Activated CD4-positive, alpha-beta memory T cell treated with anti-CD3 and anti-CD28 coated beads, Interleukin-2, amount 10 ng/mL, durations not matched to agents 7 days and 5 days (primary cell): ENCODE data around the gene CDH13. TPM values are rescaled to one million over a fixed set of nuclear protein-coding genes. Genes with fewer than 3 reads are reported as not detected.

Experiments
- CTCF ChIA-PET: fragments of 350-600 bp; sonication (Branson Sonifier 250); formaldehyde crosslinking; loops from one replicate; lab custom pipeline; 2021; ENCODE audit warnings: antibody characterized with exemption, inconsistent platforms; lab: Charles Lee
- POLR2A ChIA-PET: fragments of 350-600 bp; sonication (Branson Sonifier 250); formaldehyde crosslinking; loops from one replicate; lab custom pipeline; 2021; ENCODE audit warnings: antibody characterized with exemption; lab: Charles Lee
- DNase-seq: peaks from one replicate; pipeline ENCODE4 v3.0.0-alpha.2; 2020
- H3K27ac Mint-ChIP-seq: one replicate; pipeline ENCODE4 v1.8.0; 2021; ENCODE audit warnings: mild to moderate bottlenecking, mixed read lengths
- H3K27me3 Mint-ChIP-seq: one replicate; pipeline ENCODE4 v1.8.0; 2021; ENCODE audit warnings: mixed read lengths
- H3K36me3 Mint-ChIP-seq: one replicate; pipeline ENCODE4 v1.8.0; 2021; ENCODE audit warnings: low read depth, mixed read lengths
- H3K4me1 Mint-ChIP-seq: one replicate; pipeline ENCODE4 v1.8.0; 2021; ENCODE audit warnings: mixed read lengths
- H3K4me3 Mint-ChIP-seq: one replicate; pipeline ENCODE4 v1.8.0; 2021; ENCODE audit warnings: mild to moderate bottlenecking, mixed read lengths
- H3K9me3 Mint-ChIP-seq: one replicate; pipeline ENCODE4 v1.8.0; 2021; ENCODE audit warnings: mixed read lengths
- total RNA-seq, 2 experiments: library from RNA; stranded (reverse); gene quantifications; one replicate each; pipeline ENCODE4 v1.2.3, GENCODE V29; 2021

Gene CDH13
- total RNA-seq, 2 experiments from 2014 or later, result not detected

DNA sequence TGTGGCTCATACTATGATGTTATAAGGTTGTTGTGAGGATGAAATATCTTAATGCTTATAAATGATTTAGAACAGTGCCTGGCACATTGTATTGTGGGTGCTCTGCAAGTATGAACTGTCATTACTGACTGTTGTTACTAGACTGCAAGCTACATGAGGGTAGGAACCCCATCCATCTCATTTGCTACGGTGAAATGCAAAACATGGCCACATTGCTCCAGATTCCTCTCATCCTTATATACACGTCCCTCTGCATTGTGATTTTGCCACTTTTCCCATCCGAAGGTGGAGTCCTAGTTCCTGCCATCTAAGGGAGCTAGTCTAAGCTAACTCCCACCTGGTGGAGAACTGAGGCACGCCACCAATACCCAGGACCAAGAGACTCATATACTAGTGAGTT is 1210.8 kb downstream of the CDH13 start:
- no peak for DNase-seq
- Mint-ChIP-seq H3K9me3 (no peaks in the 10 kb centered on the region), H3K4me3 (no peak overlapping the region), H3K27ac (no peak overlapping the region), H3K4me1 (peaks cover 25% of the 10 kb centered on the region), H3K27me3 (peaks cover 42% of the 10 kb centered on the region), H3K36me3 (no peaks in the 10 kb centered on the region)
- CTCF ChIA-PET, result no interaction called here
- POLR2A ChIA-PET, result no interaction called here

DNA sequence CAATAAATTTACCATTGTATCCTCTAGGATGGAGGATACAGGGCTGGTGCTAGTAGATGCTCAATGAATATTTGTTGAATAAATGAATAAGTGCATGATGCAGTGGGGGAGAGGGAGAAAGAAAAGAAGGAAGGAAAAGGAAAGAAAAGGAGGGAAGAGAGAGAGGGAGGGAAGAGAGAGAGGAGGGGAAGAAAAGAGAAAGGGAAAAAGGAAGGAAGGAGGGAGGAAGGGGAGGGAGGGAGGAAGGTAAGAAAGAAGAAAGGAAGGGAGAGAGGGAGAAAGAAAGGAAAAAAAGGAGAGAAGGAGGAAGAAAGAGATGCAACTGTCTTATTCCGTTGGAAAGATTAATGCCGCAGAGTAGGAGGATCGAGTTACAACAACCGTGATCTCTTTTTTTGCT is 1211.4 kb downstream of the CDH13 start:
- peaks cover 41% of the 10 kb centered on the region for H3K27me3 Mint-ChIP-seq
- CTCF ChIA-PET, result no interaction called here
- no peak overlapping the region for H3K4me3 Mint-ChIP-seq
- POLR2A ChIA-PET, result no interaction called here
- H3K27ac Mint-ChIP-seq, result no peak overlapping the region
- H3K9me3 Mint-ChIP-seq, result no peaks in the 10 kb centered on the region
- H3K4me1 Mint-ChIP-seq, result peaks cover 25% of the 10 kb centered on the region
- no peak for DNase-seq
- H3K36me3 Mint-ChIP-seq, result no peaks in the 10 kb centered on the region

DNA sequence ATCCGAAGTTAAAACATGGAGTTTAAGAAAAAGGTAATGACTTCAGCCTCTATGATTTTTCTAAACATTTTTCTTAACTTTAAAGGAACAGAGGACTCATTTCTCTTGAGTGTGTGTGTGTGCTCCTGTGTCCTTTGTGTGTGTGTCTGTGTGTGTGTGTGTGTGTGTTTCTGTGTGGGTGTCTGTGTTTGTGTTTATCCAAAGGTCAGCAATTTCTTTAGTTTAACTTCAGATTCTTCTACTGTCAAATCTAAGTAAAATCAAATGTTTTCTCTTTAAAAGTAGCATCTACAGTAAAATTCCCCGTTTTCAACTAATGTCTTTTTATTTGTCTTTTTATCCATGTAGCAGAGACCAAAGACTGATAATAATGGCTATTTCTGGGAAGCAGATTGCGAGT is 1212.8 kb downstream of the CDH13 start:
- CTCF ChIA-PET, result no interaction called here

DNA sequence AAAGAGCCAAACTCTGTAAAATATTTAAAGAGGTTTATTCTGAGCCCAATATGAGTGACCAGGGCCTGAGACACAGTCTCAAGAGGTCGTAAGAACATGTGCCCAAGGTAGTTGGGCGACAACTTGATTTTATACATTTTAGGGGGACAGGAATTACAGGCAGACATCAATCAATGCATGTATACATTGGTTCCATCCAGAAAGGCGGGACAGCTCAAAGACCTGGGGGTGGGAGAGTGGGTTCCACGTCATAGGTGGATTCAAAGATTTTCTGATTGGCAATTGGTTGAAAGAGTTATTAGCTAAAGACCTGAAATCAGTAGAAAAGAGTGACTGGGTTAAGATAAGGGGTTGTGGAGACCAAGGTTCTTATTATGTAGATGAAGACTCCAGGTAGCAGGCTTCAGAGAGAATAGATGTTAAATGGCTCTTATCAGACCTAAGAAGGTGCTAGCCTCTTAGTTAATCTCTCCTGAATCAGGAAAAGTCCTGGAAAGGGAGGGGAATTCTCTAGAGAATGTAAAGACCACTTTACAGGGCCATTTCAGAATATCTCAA is 1213.4 kb downstream of the CDH13 start:
- Mint-ChIP-seq H3K9me3 (no peaks in the 10 kb centered on the region), H3K27ac (no peak overlapping the region), H3K36me3 (no peaks in the 10 kb centered on the region), H3K27me3 (peaks cover 43% of the 10 kb centered on the region), H3K4me1 (peaks cover 22% of the 10 kb centered on the region), H3K4me3 (no peak overlapping the region)
- ChIA-PET POLR2A (no interaction called here), CTCF (no interaction called here)
- no peak for DNase-seq

More for the DNA sequence above, 1212.8 kb downstream of the CDH13 start:
- DNase-seq, result no peak
- POLR2A ChIA-PET, result no interaction called here
- Mint-ChIP-seq H3K4me1 (peaks cover 25% of the 10 kb centered on the region), H3K4me3 (no peak overlapping the region), H3K9me3 (no peaks in the 10 kb centered on the region), H3K27ac (no peak overlapping the region), H3K36me3 (no peaks in the 10 kb centered on the region), H3K27me3 (peaks cover 43% of the 10 kb centered on the region)

DNA sequence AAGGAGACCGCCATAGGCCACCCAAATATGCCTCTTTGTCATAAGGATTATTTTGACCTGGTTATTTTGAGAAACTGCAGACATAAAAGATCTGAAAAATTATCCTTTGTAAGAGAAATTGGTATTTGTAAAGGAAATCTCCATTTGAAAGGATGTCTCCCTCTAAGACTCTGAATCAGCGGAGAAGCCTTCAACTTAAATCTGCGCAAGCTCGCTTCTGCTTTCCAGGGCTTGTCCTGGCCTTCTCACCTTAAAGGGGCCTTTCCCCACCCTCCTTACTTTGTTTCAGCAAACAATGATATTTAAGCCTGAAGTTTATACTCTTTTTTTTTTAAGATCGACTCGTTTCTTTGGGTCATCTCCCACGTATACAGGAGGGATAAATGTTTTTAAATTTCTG is 1215.5 kb downstream of the CDH13 start:
- ChIA-PET POLR2A (no interaction called here), CTCF (no interaction called here)
- H3K4me1 Mint-ChIP-seq, result peaks cover under 1% of the 10 kb centered on the region

DNA sequence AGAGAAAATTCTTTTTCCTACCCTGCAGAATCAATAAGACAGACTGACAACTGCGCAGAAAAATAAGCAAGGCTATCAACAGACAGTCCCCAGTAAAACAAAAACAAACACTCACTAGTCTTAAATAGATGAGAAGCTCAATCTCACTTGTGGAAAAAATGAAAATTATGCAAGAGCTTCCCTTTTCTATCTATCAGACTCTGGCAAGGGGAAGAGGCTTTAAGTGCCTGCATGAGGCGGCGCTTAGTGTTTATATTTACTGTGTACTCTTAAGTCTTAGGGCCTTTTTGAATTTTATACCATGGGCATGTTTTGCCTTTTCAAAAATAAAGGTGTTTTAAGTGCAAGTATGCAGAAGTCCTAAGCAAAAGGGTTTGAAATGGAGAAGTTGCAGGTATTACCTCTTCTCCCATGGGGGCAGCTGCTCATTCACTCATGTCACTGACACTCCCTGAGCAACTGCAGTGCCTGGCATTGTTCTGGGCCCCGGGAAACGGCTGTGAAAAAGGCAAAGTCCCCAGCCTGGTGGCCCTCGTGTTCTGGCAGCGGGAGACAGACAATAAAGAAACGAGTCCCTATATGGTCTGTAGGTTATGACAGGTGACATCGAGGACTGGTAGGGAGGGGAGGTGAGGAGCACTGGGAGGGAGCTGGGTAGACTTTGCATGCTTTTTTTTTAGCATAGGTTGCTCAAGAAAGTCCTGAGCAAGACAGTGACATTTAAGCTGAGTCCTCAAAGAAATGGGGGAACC is 1216.2 kb downstream of the CDH13 start:
- Mint-ChIP-seq H3K36me3 (no peaks in the 10 kb centered on the region), H3K4me1 (no peaks in the 10 kb centered on the region), H3K9me3 (no peaks in the 10 kb centered on the region), H3K27me3 (peaks cover 27% of the 10 kb centered on the region), H3K4me3 (no peak overlapping the region), H3K27ac (no peak overlapping the region)
- POLR2A ChIA-PET, result no interaction called here
- DNase-seq, result no peak
- CTCF ChIA-PET, result no interaction called here

More for the DNA sequence above, 1215.5 kb downstream of the CDH13 start:
- peaks cover 33% of the 10 kb centered on the region for H3K27me3 Mint-ChIP-seq
- H3K36me3 Mint-ChIP-seq, result no peaks in the 10 kb centered on the region
- no peak for DNase-seq
- no peak overlapping the region for H3K4me3 Mint-ChIP-seq
- no peak overlapping the region for H3K27ac Mint-ChIP-seq
- no peaks in the 10 kb centered on the region for H3K9me3 Mint-ChIP-seq

DNA sequence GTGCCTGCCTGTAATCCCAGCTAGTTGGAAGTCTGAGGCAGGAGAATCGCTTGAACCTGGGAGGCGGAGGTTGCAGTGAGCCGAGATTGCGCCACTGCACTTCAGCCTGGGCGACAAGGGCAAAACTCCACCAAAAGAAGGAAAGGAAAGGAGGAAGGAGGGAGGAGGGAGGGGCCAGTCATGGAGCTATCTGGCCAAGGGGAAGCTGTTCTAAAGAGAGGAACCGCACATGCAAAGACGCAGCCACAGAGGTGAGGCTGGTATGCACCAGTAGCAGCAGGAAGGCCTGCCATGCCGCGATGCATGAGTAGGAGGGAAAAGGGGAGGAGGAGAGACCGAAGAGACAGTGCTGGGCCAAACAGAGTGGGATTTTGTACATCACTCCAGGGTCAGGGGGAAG is 1216.9 kb downstream of the CDH13 start:
- POLR2A ChIA-PET, result no interaction called here
- no peaks in the 10 kb centered on the region for H3K4me1 Mint-ChIP-seq
- H3K9me3 Mint-ChIP-seq, result no peaks in the 10 kb centered on the region
- no peaks in the 10 kb centered on the region for H3K36me3 Mint-ChIP-seq
- DNase-seq, result no peak
- CTCF ChIA-PET, result no interaction called here
- H3K27me3 Mint-ChIP-seq, result peaks cover 20% of the 10 kb centered on the region
- no peak overlapping the region for H3K4me3 Mint-ChIP-seq
- no peak overlapping the region for H3K27ac Mint-ChIP-seq

DNA sequence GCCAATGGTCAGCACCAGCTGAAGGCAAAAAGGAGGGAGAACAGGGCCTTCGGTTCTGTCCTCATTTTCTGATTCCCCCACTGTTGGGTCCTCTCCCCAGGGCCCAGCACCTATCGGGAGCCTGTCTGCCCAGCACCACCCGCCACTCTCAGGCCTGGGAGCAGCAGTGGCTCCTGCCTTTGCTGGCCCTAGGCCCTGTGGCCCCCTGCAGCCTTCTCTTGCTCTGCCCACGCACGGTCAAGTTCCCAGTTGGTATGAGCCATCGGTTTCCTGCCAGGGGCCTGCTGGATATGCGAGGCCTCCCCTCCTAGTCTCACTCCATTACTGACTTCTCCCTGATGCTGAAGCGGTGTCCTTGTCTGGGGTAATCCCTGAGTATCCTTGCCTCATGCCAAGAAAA is 1218.5 kb downstream of the CDH13 start:
- ChIA-PET CTCF (no interaction called here), POLR2A (no interaction called here)
- no peak for DNase-seq
- H3K27ac Mint-ChIP-seq, result no peak overlapping the region
- no peaks in the 10 kb centered on the region for H3K9me3 Mint-ChIP-seq
- no peaks in the 10 kb centered on the region for H3K36me3 Mint-ChIP-seq
- H3K4me3 Mint-ChIP-seq, result no peak overlapping the region
- no peaks in the 10 kb centered on the region for H3K4me1 Mint-ChIP-seq
- H3K27me3 Mint-ChIP-seq, result peaks cover 7% of the 10 kb centered on the region

DNA sequence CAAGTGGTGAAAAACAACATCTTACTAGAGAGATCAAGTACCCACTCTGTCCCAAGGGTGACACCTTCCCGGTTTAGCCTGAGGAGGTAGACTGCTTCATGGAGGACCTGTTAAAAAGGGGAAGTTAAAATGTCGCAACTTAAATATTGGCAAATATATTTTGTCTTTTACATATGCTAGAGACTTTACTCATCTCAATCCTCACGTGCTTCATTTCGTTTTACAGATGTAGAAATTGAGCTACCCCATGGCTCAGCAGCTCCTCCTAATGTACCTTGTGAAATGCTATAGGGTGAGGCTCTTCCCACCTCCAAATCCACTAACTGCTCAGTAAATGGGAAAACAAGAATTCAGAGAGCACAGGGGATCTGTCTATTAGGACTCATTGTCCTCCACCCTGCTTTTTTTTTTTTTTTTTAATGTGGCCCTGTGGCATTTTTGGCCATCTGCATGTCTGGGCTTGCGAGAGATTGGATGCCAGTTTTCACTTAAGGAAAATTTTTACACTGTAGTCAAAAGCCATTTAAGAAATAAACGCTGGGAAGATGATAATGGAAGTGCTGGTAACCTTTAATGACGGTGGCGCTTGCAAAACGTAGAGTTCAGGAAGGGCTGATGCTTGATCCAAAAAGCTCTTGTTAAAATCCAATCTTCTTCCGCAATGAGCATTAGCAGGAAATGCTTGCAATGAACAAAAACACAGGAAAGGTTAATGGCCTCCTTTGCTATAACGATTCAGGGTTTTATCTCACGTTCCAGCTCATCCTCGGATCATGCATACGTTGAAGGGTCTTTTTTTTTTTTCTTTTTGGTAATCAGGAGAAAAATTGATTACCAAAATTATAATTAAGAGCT is 1220.8 kb downstream of the CDH13 start:
- Mint-ChIP-seq H3K27ac (no peak overlapping the region), H3K36me3 (no peaks in the 10 kb centered on the region), H3K4me1 (no peaks in the 10 kb centered on the region), H3K27me3 (peaks cover 5% of the 10 kb centered on the region), H3K4me3 (no peak overlapping the region), H3K9me3 (no peaks in the 10 kb centered on the region)
- DNase-seq, result no peak
- ChIA-PET CTCF (interaction anchor here (0.6 kb wide), 1 partner anchor 21 kb away, joined by 3 read pairs; no protein-coding TSS in a partner anchor), POLR2A (interaction anchor here (0.7 kb wide), 1 partner anchor 123 kb away, joined by 3 read pairs; no protein-coding TSS in a partner anchor)

DNA sequence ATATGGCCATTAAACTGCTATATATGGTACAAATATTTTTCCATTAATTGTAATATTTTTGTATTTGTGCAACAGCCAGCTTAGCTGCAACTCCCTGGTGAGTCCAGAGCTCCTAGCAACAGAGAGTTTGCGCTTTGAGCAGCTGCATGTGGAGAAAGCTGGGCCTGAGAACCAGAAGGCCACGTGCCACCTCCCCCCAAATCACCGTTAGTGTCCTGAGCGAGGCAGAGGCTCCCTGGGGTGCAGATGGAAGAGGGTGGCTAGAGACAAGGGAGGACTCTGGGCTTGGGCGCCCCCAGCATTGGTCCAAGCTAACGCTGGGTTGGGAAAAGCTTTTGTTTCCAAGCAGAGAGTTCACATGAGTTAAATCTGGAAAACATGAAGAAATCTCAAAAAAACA is 1222.7 kb downstream of the CDH13 start:
- no peak overlapping the region for H3K4me3 Mint-ChIP-seq
- peaks cover 2% of the 10 kb centered on the region for H3K27me3 Mint-ChIP-seq
- H3K36me3 Mint-ChIP-seq, result no peaks in the 10 kb centered on the region
- no peak for DNase-seq
- no peaks in the 10 kb centered on the region for H3K4me1 Mint-ChIP-seq
- no peaks in the 10 kb centered on the region for H3K9me3 Mint-ChIP-seq
- ChIA-PET POLR2A (no interaction called here), CTCF (no interaction called here)
- H3K27ac Mint-ChIP-seq, result no peak overlapping the region
